ENCODE data around the gene LRRC8B.
"Not testable (repeated sequence)": the region's sequence is repeated elsewhere in the genome, so short reads cannot be mapped to it uniquely, and the experiment has no call there.

Gene LRRC8B

GRCh38 chr1:89581859-89582258 is 57.2 kb downstream of the LRRC8B start:
- DNase-seq (ENCODE audit: low spot score): no peak

DNA sequence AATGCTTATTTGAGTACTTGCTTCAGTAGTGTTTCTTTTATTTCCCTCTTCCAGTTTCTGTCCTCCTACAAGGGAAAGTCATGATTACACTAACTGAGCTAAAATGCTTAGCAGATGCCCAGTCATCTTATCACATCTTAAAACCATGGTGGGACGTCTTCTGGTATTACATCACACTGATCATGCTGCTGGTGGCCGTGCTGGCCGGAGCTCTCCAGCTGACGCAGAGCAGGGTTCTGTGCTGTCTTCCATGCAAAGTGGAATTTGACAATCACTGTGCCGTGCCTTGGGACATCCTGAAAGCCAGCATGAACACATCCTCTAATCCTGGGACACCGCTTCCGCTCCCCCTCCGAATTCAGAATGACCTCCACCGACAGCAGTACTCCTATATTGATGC is 57.9 kb downstream of the LRRC8B start:
- no peak for DNase-seq (ENCODE audit: low spot score)

GRCh38 chr1:89584211-89584610 is 59.6 kb downstream of the LRRC8B start:
- DNase-seq (ENCODE audit: low spot score): no peak

- no peak for DNase-seq (ENCODE audit: low spot score)
These were observed 60.2 kb downstream of the LRRC8B start for GRCh38 chr1:89584781-89585180.

GRCh38 chr1:89587729-89588161 is 63.1 kb downstream of the LRRC8B start:
- DNase-seq (ENCODE audit: low spot score): no peak

DNA sequence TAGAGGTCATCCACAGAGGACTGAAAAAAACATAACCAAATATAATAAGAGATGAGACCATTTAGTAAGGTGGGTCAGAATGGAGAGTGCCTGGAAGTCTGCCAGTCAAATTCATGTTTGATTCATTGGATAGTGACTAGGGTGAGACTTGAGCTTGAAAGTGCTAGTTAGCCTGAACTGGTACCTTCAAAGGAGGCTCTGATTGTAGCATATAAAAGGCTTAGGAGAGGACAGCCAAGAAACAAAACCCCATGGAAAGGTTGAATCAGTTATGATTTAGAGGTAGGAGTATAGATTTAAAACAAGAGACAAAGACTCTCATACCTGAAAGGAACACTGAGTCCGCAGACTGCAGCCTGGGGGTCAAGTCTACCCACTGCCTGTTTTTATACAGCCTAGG is 63.9 kb downstream of the LRRC8B start:
- DNase-seq (ENCODE audit: low spot score): no peak

- no peak for DNase-seq (ENCODE audit: low spot score)
These were observed 64.9 kb downstream of the LRRC8B start for GRCh38 chr1:89589515-89589914.

GRCh38 chr1:89590341-89591080 is 65.9 kb downstream of the LRRC8B start:
- DNase-seq (ENCODE audit: low spot score): no peak

- not testable (repeated sequence) for DNase-seq (ENCODE audit: low spot score)
These were observed 68.3 kb downstream of the LRRC8B start for GRCh38 chr1:89592861-89593302.

DNA sequence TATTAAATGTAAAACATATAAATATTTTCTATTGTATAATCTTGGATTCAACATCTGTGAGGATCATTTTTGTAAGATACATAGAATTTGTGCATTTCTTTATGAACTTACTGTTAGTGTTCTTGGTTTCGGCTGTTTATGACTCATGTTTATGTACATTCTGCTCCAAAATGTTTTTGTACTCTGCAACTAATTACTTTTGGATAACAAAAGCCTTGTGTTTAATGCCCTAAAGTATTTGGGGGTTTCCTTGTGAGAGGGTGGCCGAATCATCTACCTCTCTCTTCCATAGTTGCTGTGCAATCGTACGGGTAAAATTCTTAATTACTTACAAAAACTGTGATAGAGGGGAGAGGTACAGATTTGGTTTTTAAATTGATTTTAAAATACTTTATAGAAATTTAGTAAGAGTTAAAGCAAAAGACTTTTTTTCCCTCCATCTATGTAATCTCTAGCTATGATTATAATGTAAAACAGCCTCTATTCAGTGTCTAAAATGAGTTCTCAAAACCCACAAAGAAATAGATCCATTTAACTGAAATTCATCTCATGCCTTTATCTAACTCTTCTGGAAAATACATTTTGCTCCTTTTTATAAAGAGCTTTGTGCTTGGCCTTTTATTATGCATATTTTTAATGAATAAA is 69.6 kb downstream of the LRRC8B start:
- DNase-seq (ENCODE audit: low spot score): no peak

- no peak for DNase-seq (ENCODE audit: low spot score)
These were observed 72.1 kb downstream of the LRRC8B start for GRCh38 chr1:89596698-89597097.

DNA sequence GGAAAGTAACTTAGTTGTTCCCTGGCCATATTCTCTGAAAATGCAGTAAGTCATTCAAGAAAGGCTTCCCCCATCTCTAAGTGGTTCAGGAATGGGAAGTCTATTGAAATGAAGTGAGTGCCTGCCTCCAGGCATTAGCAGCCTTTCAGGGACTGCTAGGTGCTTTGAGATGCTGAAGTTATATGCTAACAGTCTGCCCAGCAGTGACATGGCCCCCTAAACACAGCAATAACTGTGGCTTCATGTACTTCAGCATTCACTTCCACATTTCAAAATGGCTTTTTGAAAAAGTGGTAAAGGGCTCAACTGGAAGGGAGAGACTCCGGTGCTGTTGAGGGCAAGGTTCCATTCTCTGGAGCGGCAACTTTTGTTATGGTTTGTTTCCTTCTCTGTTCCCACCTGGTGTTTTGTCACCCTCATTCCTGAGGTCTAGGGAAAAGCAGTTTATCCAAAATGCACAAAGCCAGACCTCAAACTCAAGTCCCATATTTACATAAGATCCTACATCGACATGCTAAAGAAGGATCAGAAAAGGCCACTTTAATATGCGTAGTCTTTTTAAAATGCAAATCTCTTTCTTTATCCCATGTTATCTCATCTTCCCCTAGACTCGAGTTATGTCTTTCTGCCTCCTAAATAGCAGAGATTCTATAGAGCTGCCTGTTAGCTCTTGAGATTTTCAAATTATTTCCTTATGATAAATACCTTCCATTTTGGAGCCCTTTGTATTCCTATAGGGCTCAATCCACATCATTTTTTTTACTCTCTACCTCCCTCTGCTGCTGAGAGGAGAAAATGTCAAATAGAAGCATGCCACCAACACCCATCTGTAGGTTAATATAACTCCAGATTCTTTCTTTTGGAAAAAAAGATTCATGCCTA is 74.1 kb downstream of the LRRC8B start:
- peak; percentile 32 for DNase-seq (ENCODE audit: low spot score)

DNA sequence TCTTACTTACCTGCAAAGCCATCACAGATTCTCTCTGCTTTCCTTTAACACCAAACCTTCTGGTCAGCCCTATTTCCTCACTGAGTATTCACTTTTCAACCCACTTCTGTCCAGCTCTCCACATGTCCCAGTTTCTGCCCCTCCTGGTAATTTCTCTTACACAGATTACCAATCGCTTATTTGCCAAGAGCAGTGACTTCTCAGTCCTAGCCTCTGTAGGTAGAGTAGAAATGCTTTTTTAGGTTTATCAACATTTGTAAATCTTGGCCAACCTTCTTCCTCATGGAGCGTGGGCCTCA is 74.7 kb downstream of the LRRC8B start:
- no peak for DNase-seq (ENCODE audit: low spot score)

DNA sequence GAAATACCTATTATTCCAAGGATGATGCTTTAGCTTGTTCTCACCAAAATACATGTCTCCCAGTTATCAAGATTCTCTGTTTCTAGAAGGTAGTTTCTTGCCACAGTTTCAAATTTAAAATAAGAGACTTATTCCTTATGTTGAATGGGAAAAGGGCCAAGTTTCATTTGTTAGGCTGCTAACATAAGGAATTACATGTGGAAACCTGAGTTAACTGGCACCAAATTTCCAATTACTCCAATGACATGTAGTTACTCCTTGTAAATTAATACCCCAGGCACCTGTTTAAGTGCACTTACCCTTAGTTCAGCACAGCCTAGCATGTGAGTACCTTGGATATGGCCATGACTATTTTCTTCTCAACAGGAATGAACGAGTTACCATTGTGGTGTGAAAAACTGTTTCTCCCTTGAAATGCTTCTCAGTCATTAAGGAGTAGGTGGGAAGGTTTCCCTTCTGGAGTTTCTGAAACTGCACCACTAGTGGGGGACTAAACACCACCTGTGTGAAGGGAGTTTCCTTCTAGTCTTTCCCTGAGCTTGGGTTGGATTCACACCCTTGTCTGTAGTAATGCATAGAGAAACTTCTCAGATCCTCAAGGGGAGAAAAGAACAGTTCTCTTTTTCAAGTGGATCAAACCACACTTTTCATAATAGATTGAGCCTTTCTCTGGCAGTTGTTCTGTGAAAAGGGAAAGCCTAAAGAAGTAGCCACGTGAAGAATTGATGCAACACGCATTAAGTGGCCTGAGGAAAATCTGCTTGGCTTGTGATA is 76.0 kb downstream of the LRRC8B start:
- no peak for DNase-seq (ENCODE audit: low spot score)

DNA sequence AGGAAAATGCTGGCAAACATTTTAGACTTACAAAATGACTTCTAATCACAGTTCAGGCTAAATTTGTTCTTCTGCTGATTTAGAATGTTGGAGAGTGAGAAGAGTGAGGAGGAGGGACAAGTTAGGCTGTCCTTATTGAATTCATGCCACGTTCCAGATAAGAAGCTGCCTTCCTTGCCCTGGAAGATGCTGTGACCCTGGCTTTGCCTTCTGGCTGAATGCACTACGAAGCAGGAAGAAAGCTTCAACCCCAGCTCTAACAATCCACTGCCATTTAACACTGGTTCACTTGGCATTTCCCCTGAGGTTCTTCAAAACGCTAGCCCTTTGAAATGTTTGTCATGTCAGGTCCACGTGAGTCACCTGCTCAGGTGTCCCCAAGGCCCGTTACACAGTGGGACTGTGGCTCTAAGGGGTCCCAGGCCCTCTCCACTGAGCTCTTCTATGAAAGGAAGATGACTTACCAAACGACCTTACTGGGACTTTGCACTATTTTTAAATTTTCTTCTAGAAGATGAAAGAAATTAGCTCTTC is 78.3 kb downstream of the LRRC8B start:
- no peak for DNase-seq (ENCODE audit: low spot score)

DNA sequence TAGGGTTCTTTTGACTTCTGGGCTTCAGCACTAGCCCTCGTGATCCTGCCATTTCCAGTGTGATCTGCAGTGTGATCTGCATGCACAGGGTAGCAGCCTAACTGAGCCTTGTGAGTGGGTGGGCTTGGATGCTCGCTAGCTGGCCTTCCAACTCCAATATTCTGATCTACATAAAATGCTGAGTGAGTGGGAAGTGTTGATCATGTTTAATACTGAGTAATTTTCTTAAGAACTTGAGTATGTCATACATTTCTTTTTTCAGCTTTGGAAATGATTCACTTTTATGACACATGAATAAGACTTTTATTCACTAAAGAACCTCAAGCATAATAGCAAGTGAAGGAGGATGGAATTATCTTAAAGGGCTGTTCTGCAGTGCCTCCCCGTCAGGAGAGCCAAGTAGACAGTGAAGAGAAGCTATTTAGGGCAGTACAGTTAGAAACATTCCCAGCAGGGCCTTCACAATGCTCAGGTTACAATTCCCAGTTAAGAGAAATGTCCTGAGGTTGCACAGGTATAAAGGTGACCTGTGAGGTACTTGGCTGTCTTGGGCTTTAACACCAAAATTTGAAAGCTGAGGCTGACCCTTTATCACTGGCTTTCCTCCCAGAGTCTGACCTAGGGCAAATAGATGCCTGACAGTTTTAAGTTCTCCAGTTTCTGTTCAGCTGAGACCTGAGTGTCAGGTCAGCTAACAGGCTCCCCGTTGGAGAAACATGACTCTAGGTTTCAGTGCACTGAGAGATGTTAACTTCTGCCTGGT is 79.2 kb downstream of the LRRC8B start:
- DNase-seq (ENCODE audit: low spot score): no peak

DNA sequence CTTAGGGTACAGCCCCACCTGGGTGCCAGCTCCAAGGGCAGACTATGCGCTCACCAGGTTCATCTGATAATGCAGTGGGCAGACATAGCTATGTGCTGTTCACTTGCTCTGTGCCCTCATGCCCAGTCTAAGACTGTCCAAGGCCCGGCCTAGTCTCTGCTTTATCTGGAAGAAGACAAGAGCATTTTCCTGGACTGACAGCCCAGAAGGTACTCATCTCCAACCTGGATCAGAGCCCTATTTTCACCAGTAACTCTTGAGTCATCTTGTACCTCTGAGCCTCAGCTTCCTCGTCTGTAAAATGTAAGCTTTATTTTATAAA is 79.7 kb downstream of the LRRC8B start:
- no peak for DNase-seq (ENCODE audit: low spot score)

- DNase-seq (ENCODE audit: low spot score): no peak
These were observed 81.1 kb downstream of the LRRC8B start for GRCh38 chr1:89605692-89606091.

DNA sequence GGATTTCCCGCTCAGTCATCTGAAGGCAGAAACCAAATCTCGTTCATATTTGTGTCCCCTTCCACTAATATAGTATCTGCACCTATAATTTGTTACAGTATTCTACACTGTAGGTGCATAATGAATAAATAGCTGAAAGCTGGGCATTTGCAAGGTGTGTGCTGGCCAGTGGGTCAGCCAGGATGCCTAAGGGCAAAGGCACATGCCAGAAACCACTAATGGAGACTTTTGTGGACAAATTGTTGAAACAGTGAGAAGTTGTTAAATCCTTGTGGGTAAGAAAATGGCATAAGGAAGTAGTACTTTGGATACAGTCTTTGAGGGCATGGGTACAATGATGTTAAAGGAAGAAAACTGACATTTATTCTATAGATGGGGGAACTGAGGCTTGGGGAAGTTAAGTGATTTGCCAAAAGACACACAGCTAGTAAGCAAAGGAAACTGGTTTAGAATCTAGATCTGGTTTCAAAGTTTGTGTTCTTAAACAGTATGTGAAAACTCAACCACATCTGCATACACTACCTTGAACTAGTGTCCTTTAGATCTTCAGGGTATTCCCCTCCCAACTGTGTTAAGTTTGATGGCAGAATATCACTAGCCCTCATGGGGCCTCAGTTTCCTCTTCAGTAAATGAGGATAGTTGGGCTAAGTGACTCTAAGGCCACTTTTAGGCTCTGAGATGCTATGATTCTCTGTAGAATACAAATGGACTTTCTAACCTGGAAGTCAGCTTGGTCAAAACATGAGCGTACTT is 81.8 kb downstream of the LRRC8B start:
- DNase-seq (ENCODE audit: low spot score): no peak

- no peak for DNase-seq (ENCODE audit: low spot score)
These were observed 82.5 kb downstream of the LRRC8B start for GRCh38 chr1:89607156-89607555.

Measured in SK-N-DZ (cell line).